Stimulated activated naive B cell treated with anti-CD40 and anti-IgM and Interleukin-4, amounts not matched to agents 10 μg/mL and 1 μg/mL and 100 μg/mL, for 72 hours (primary cell): ENCODE measurements around the gene GINS1.

Experiments
- ATAC-seq, 2 donors: fragments of 150-1000 bp; cut with Tn5 transposase; replicated peaks; 2 replicates each; pipeline ENCODE4 v1.10.0; 2021; ENCODE audit warnings: moderate library complexity in 1 of 2
- DNase-seq: peaks from one replicate; pipeline ENCODE4 v3.0.0; 2021
- H3K27ac Mint-ChIP-seq: one replicate; pipeline ENCODE4 v1.8.0; 2022; ENCODE audit warnings: mild to moderate bottlenecking, mixed read lengths
- H3K27me3 Mint-ChIP-seq, 2 donors: one replicate each; pipeline ENCODE4 v1.8.0; 2022; ENCODE audit warnings: mixed read lengths in 2 of 2
- H3K36me3 Mint-ChIP-seq, 2 donors: one replicate each; pipeline ENCODE4 v1.8.0; 2022; ENCODE audit warnings: mixed read lengths in 2 of 2, mild to moderate bottlenecking in 1 of 2
- H3K4me1 Mint-ChIP-seq, 2 donors: one replicate each; pipeline ENCODE4 v1.8.0; 2022; ENCODE audit warnings: mixed read lengths in 2 of 2, mild to moderate bottlenecking in 1 of 2
- H3K4me3 Mint-ChIP-seq, 2 donors: one replicate each; pipeline ENCODE4 v1.8.0; 2022; ENCODE audit warnings: mild to moderate bottlenecking in 2 of 2, mixed read lengths in 2 of 2, moderate library complexity in 1 of 2
- H3K9me3 Mint-ChIP-seq, 2 donors: one replicate each; pipeline ENCODE4 v1.8.0; 2022; ENCODE audit warnings: mixed read lengths in 2 of 2, mild to moderate bottlenecking in 1 of 2

Gene GINS1

DNA sequence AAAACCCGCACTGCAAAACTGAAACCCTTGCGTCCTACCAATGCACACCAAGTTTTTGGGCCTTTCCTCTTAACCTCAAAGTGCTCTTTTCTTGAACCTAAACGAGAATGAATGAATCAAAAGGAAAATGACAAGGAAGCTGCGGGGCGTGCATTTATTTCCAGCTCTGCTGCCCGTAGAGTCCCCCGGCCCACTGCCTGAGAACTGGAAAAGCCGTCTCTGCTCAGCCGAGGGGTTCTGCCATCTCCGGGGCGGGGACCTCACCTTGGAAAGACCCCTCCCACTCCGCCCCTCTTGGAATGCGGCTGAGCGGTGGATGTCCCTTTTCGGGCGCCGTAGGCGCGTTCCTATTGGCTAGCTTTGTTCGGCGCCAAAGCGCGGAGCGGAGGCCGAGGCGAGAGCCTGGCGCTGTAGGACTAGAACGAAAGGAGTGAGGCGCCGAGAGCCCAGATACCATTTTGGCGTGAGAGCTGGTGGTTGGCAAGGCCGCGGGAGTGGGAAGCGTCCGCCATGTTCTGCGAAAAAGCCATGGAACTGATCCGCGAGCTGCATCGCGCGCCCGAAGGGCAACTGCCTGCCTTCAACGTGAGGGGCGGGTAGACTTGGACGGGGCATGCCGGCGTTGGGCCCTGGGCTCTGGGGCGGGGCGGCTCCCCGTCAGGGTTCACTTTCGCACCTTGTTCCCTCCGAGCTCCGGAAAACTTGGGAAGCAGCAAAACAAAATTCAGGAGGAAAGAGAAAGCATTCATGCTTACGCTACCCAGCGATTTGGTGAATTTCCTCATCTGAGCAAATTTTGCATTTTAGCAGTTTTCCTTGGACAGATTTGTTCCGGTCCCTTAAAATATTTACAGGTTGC lies at the start of gene GINS1:
Gene GINS1 (plus strand): TSS at position 363 of the 859 bp plus-strand sequence. CDS start 148 bp downstream, at position 511.
- Mint-ChIP-seq H3K4me1 (peaks cover 14 to 20% of the 10 kb centered on the region in 2 donors), H3K36me3 (peaks cover 3 to 12% of the 10 kb centered on the region in 2 donors), H3K27me3 (no peaks in the 10 kb centered on the region), H3K27ac (peak within 1 kb of the TSS; percentile 95), H3K9me3 (peaks cover 10 to 14% of the 10 kb centered on the region in 2 donors), H3K4me3 (peak within 1 kb of the TSS; percentile 85 to 95)
- ATAC-seq (peak; percentile 91 to 96), DNase-seq (peak; percentile 82)

DNA sequence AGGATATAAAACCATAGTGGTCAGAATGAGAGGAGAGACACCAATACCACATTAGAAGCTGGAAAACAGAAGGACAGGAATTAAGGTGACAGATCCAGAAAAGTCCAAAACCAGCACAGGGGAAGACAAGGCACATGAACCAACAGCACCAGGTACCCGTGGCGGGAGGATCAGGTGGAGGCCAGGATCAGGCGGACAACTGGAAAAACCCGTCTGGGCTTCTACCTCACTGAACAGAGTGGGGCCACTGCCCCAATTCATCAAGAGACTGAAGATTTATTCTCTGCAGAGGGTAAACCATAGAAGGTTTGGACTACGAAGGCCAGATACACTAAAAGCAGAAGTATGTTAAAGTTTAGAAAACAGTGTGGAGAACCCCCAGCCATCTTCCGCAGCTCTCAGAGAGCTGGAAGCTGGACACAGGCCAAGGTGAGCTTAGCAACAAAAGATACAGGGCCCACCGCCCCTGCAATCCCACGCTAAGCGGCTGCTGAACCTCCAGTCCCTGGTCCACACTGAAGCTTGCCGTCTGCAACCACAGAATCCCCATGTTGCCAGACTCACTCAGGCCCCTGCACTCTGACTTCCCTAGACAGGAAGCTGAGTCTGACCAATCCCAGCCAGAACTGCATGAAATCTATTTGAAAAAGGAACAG lies 46.7 kb upstream of the GINS1 start:
- H3K27me3 Mint-ChIP-seq = no peaks in the 10 kb centered on the region
- H3K4me3 Mint-ChIP-seq = peak overlapping the region; percentile 13 to 65
- ATAC-seq (peak; percentile 89 to 91), DNase-seq (peak; percentile 17)
- H3K9me3 Mint-ChIP-seq = no peaks in the 10 kb centered on the region
- peaks cover 34 to 47% of the 10 kb centered on the region in 2 donors for H3K4me1 Mint-ChIP-seq
- H3K27ac Mint-ChIP-seq = peak overlapping the region; percentile 67
- no peaks in the 10 kb centered on the region for H3K36me3 Mint-ChIP-seq

- no peak overlapping the region for H3K27ac Mint-ChIP-seq
- DNase-seq = no peak
Measured at GRCh38 chr20:25361287-25361683, 46.2 kb upstream of the GINS1 start.

GRCh38 chr20:25364180-25364788 lies 43.2 kb upstream of the GINS1 start:
- Mint-ChIP-seq H3K9me3 (no peaks in the 10 kb centered on the region), H3K4me3 (no peak overlapping the region), H3K27me3 (no peaks in the 10 kb centered on the region), H3K4me1 (peaks cover 15 to 21% of the 10 kb centered on the region in 2 donors), H3K36me3 (peaks cover 2 to 17% of the 10 kb centered on the region in 2 donors), H3K27ac (no peak overlapping the region)
- DNase-seq (no peak), ATAC-seq (no peak)

More at GRCh38 chr20:25361287-25361683, 46.2 kb upstream of the GINS1 start:
- H3K4me1 Mint-ChIP-seq = peaks cover 29 to 42% of the 10 kb centered on the region in 2 donors
- H3K9me3 Mint-ChIP-seq = no peaks in the 10 kb centered on the region
- peak overlapping the region; percentile 13 to 65 for H3K4me3 Mint-ChIP-seq
- no peaks in the 10 kb centered on the region for H3K36me3 Mint-ChIP-seq
- ATAC-seq = peak; percentile 17 to 24
- H3K27me3 Mint-ChIP-seq = no peaks in the 10 kb centered on the region

DNA sequence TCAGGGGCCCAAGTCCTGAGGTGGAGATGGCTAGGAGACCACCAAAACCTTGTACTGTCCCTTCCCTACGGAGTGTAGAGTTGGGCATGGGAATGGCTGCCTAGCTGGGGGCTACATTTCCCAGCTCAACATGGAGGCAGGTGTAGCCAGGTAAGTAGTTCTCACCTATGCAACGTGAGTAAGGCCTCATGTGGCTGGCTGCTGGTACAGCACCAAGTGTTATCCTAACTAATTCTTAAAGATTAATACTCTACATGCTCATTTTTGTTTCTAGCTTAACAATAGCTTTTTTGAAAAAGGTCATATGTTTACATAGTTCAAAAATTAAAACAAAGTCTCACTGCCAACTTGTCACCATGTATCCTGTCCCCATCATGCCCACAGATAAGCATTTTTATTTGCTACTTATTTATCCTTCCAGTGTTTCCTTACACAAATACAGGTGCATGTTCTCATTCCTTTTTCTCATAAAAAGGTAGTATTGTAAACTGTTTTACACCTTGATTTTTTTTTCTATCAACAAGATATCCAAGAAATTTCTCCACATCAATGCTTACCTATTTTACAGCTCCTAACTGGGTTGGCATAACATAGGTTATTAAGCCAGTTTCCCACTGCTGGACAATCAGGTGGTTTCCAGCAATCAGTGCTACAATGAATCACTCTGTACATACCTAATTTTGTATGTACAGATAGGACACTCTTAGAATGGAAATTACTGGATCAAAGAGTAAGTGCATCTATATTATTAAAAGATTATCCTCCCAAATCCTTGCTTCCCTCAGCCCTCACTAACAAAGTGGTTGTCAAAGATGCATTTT lies 42.4 kb upstream of the GINS1 start:
- Mint-ChIP-seq H3K4me3 (no peak overlapping the region), H3K9me3 (no peaks in the 10 kb centered on the region), H3K36me3 (peaks cover 2 to 17% of the 10 kb centered on the region in 2 donors), H3K4me1 (peaks cover 15 to 21% of the 10 kb centered on the region in 2 donors), H3K27ac (no peak overlapping the region), H3K27me3 (no peaks in the 10 kb centered on the region)
- no peak for ATAC-seq
- DNase-seq = no peak

- no peak for DNase-seq
- Mint-ChIP-seq H3K4me3 (no peak overlapping the region), H3K4me1 (peaks cover 15 to 22% of the 10 kb centered on the region in 2 donors), H3K27me3 (no peaks in the 10 kb centered on the region), H3K9me3 (no peaks in the 10 kb centered on the region), H3K36me3 (peaks cover 3 to 29% of the 10 kb centered on the region in 2 donors), H3K27ac (no peak overlapping the region)
- no peak for ATAC-seq
Measured at GRCh38 chr20:25368526-25368925, 38.9 kb upstream of the GINS1 start.

GRCh38 chr20:25368976-25369375 lies 38.5 kb upstream of the GINS1 start:
- peaks cover 6 to 33% of the 10 kb centered on the region in 2 donors for H3K36me3 Mint-ChIP-seq
- no peak overlapping the region for H3K27ac Mint-ChIP-seq

DNA sequence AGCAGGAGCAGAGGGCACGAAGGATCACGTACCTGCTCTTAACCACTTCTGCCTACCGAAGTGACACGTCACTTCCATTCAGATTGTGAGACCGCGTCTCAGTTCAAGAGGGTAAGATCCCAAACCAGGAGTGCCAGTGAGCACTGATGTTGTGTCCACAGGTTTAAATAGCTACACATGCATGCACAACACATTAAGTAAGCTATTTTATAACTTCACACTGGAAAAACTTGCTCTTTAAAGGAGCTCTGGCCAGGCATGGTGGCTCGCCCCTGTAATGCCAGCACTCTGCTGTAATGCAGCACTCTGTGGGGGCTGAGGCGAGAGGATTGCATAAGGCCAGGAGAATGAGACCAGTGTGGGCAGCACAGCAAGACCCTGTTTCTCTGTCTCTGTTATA lies 37.9 kb upstream of the GINS1 start:
- DNase-seq = no peak
- Mint-ChIP-seq H3K4me1 (peaks cover 16 to 27% of the 10 kb centered on the region in 2 donors), H3K9me3 (no peaks in the 10 kb centered on the region), H3K27ac (no peak overlapping the region), H3K27me3 (no peaks in the 10 kb centered on the region), H3K36me3 (peaks cover 9 to 39% of the 10 kb centered on the region in 2 donors), H3K4me3 (no peak overlapping the region)
- no peak for ATAC-seq

More at GRCh38 chr20:25368976-25369375, 38.5 kb upstream of the GINS1 start:
- Mint-ChIP-seq H3K4me3 (no peak overlapping the region), H3K27me3 (no peaks in the 10 kb centered on the region), H3K4me1 (peaks cover 15 to 22% of the 10 kb centered on the region in 2 donors), H3K9me3 (no peaks in the 10 kb centered on the region)
- no peak for ATAC-seq
- no peak for DNase-seq

- Mint-ChIP-seq H3K36me3 (peaks cover 9 to 43% of the 10 kb centered on the region in 2 donors), H3K4me1 (peaks cover 19 to 32% of the 10 kb centered on the region in 2 donors), H3K27me3 (no peaks in the 10 kb centered on the region), H3K27ac (no peak overlapping the region), H3K4me3 (no peak overlapping the region), H3K9me3 (no peaks in the 10 kb centered on the region)
- ATAC-seq (no peak), DNase-seq (no peak)
Measured at GRCh38 chr20:25369971-25370370, 37.5 kb upstream of the GINS1 start.

GRCh38 chr20:25372584-25373336 lies 34.7 kb upstream of the GINS1 start:
- Mint-ChIP-seq H3K9me3 (no peaks in the 10 kb centered on the region), H3K27ac (no peak overlapping the region), H3K36me3 (peaks cover 13 to 40% of the 10 kb centered on the region in 2 donors), H3K4me3 (no peak overlapping the region), H3K4me1 (peaks cover 19 to 49% of the 10 kb centered on the region in 2 donors), H3K27me3 (no peaks in the 10 kb centered on the region)
- no peak for ATAC-seq
- no peak for DNase-seq

DNA sequence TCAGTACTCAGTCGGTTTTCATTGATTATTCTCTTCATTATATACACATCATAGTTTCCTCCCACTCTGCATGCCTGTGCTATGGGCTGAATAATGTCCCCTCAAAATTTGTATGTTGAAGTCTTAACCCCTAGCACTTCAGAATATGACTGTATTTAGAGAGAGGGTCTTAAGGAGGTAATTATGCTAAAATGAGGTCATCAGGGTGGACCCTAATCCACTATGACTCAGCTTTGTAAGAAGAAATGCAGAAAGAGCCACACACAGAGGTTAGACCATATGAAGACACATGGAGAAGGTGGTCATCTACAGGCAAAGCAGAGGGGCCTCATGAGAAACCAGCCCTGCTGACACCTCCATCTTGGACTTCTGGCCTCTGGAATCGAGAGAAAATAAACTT lies 32.6 kb upstream of the GINS1 start:
- peak overlapping the region; percentile 9 for H3K27ac Mint-ChIP-seq
- H3K4me1 Mint-ChIP-seq = peaks cover 30 to 70% of the 10 kb centered on the region in 2 donors
- no peak overlapping the region for H3K4me3 Mint-ChIP-seq
- H3K9me3 Mint-ChIP-seq = no peaks in the 10 kb centered on the region
- H3K27me3 Mint-ChIP-seq = no peaks in the 10 kb centered on the region
- H3K36me3 Mint-ChIP-seq = peaks cover 23 to 37% of the 10 kb centered on the region in 2 donors
- no peak for ATAC-seq
- no peak for DNase-seq

DNA sequence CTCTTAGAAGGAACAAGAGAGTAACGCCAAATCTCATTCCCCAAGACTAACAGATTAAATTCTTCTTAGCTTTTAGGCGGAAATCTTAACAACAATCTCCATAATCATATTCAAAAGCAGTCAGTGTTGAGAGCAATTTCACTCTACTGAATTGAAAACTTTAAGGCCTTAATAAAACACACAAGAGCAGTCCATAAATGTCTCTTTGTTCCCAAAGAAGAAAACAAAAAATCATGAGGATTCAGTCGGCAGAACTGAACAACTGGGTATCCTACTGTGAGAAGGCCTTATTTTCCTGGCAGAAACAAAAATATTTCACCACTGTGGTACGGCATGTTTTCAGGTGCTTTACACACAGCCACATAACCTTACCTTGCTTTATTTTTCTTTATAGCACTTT lies 31.2 kb upstream of the GINS1 start:
- Mint-ChIP-seq H3K27me3 (no peaks in the 10 kb centered on the region), H3K4me3 (no peak overlapping the region), H3K27ac (no peak overlapping the region), H3K36me3 (peaks cover 32 to 37% of the 10 kb centered on the region in 2 donors), H3K9me3 (no peaks in the 10 kb centered on the region), H3K4me1 (peaks cover 36 to 74% of the 10 kb centered on the region in 2 donors)
- DNase-seq (no peak), ATAC-seq (no peak)

GRCh38 chr20:25376886-25377285 lies 30.6 kb upstream of the GINS1 start:
- H3K36me3 Mint-ChIP-seq = peaks cover 36 to 41% of the 10 kb centered on the region in 2 donors

More at GRCh38 chr20:25376886-25377285, 30.6 kb upstream of the GINS1 start:
- Mint-ChIP-seq H3K9me3 (no peaks in the 10 kb centered on the region), H3K27me3 (no peaks in the 10 kb centered on the region), H3K4me1 (peaks cover 30 to 74% of the 10 kb centered on the region in 2 donors), H3K4me3 (no peak overlapping the region), H3K27ac (no peak overlapping the region)
- no peak for ATAC-seq
- DNase-seq = no peak
